Ishikawa (cell line): ENCODE results near the gene CSF2.
A peak's percentile ranks its signal among the peaks of the same experiment; 100 is the strongest.

ENCODE experiments used
- CEBPB ChIP-seq: IDR thresholded peaks from 2 replicates; pipeline ENCODE4 v1.6.1; 2012
- CREB1 ChIP-seq: IDR thresholded peaks from 2 replicates; pipeline ENCODE4 v1.6.1; 2012; ENCODE audit warnings: low read depth
- EGR1 ChIP-seq: IDR thresholded peaks from 2 replicates; pipeline ENCODE4 v1.6.1; 2012
- EP300 ChIP-seq: IDR thresholded peaks from 2 replicates; pipeline ENCODE4 v1.6.1; 2012; ENCODE audit warnings: borderline replicate concordance
- FOXM1 ChIP-seq: IDR thresholded peaks from 2 replicates; pipeline ENCODE4 v1.6.1; 2012; ENCODE audit warnings: low read depth, borderline replicate concordance
- NFIC ChIP-seq: IDR thresholded peaks from 2 replicates; pipeline ENCODE4 v1.6.1; 2012
- RAD21 ChIP-seq: IDR thresholded peaks from 2 replicates; pipeline ENCODE4 v1.6.1; 2012; ENCODE audit warnings: low read depth
- TAF1 ChIP-seq: IDR thresholded peaks from 2 replicates; pipeline ENCODE4 v1.6.1; 2012; ENCODE audit warnings: low read depth, mild to moderate bottlenecking
- TCF12 ChIP-seq: IDR thresholded peaks from 2 replicates; pipeline ENCODE4 v1.6.1; 2012; ENCODE audit warnings: low read depth
- TEAD4 ChIP-seq: IDR thresholded peaks from 2 replicates; pipeline ENCODE4 v1.6.1; 2012
- YY1 ChIP-seq: IDR thresholded peaks from 2 replicates; pipeline ENCODE4 v1.6.1; 2012; ENCODE audit warnings: low read depth
- ZBTB7A ChIP-seq: IDR thresholded peaks from 2 replicates; pipeline ENCODE4 v1.6.1; 2012; ENCODE audit warnings: low read depth
- TF ChIP-seq, protein P1 (sequence below): IDR thresholded peaks from 2 replicates; pipeline ENCODE4 v1.6.1; 2012
- TF ChIP-seq, protein P2 (sequence below): IDR thresholded peaks from 2 replicates; pipeline ENCODE4 v1.6.1; 2012
- TF ChIP-seq, protein P3 (sequence below): IDR thresholded peaks from 2 replicates; pipeline ENCODE4 v1.6.1; 2012; ENCODE audit warnings: low read depth, mild to moderate bottlenecking

Gene CSF2

DNA sequence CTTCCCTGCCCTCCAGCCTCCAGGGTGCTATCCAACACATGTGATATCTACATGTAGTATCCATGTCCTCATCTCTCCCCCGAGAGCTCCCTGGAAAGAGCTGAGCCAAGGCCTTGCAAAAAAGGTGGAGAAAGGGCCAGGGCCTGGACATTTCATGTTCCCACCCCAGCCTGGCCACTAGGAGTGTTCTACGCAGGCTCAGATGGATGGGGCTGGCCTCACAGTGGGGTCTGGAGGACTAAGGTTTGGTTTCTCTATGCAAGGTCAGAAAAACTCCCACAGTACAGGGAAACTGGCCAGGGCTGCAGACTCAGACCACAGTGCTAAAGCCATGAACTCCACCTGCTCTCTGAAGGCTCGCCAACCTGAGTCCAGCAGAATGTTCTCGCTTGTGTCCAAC is 1.5 kb upstream of the CSF2 start:
- TF ChIP-seq, protein P1, sequence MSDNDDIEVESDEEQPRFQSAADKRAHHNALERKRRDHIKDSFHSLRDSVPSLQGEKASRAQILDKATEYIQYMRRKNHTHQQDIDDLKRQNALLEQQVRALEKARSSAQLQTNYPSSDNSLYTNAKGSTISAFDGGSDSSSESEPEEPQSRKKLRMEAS: no peak
- no peak for TF ChIP-seq EP300
- no peak for TF ChIP-seq CREB1
- TF ChIP-seq CEBPB: no peak
- no peak for TF ChIP-seq EGR1
- TF ChIP-seq, protein P2, sequence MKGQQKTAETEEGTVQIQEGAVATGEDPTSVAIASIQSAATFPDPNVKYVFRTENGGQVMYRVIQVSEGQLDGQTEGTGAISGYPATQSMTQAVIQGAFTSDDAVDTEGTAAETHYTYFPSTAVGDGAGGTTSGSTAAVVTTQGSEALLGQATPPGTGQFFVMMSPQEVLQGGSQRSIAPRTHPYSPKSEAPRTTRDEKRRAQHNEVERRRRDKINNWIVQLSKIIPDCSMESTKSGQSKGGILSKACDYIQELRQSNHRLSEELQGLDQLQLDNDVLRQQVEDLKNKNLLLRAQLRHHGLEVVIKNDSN: no peak
- TF ChIP-seq TAF1: no peak
- TF ChIP-seq YY1: no peak
- no peak for TF ChIP-seq TCF12
- no peak for TF ChIP-seq NFIC
- TF ChIP-seq TEAD4: no peak
- TF ChIP-seq, protein P3, sequence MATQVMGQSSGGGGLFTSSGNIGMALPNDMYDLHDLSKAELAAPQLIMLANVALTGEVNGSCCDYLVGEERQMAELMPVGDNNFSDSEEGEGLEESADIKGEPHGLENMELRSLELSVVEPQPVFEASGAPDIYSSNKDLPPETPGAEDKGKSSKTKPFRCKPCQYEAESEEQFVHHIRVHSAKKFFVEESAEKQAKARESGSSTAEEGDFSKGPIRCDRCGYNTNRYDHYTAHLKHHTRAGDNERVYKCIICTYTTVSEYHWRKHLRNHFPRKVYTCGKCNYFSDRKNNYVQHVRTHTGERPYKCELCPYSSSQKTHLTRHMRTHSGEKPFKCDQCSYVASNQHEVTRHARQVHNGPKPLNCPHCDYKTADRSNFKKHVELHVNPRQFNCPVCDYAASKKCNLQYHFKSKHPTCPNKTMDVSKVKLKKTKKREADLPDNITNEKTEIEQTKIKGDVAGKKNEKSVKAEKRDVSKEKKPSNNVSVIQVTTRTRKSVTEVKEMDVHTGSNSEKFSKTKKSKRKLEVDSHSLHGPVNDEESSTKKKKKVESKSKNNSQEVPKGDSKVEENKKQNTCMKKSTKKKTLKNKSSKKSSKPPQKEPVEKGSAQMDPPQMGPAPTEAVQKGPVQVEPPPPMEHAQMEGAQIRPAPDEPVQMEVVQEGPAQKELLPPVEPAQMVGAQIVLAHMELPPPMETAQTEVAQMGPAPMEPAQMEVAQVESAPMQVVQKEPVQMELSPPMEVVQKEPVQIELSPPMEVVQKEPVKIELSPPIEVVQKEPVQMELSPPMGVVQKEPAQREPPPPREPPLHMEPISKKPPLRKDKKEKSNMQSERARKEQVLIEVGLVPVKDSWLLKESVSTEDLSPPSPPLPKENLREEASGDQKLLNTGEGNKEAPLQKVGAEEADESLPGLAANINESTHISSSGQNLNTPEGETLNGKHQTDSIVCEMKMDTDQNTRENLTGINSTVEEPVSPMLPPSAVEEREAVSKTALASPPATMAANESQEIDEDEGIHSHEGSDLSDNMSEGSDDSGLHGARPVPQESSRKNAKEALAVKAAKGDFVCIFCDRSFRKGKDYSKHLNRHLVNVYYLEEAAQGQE: no peak

DNA sequence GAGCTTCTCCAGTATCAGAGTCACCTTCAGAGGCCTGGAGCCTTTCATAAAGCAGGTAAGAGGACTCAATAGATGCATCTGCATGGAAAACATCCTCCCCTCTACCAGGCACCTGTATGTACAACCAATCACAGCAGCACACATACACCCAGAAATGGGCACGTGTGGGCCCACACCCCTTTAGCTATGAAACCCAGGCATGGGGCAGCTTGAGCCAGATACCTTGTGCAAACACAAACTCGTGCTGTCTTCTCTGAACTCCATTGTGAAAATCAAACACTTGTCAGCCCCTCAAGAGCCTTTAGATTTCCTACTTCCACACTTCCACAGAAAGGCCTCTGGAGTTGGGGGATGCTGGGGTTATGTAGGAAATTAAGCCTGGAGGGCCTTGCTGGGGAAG is 1.1 kb upstream of the CSF2 start:
- TF ChIP-seq TCF12: no peak
- TF ChIP-seq NFIC: no peak
- TF ChIP-seq, protein P2: no peak
- TF ChIP-seq CEBPB: no peak
- no peak for TF ChIP-seq RAD21
- no peak for TF ChIP-seq TEAD4
- TF ChIP-seq YY1: no peak
- TF ChIP-seq, protein P1: no peak
- no peak for TF ChIP-seq TAF1

DNA sequence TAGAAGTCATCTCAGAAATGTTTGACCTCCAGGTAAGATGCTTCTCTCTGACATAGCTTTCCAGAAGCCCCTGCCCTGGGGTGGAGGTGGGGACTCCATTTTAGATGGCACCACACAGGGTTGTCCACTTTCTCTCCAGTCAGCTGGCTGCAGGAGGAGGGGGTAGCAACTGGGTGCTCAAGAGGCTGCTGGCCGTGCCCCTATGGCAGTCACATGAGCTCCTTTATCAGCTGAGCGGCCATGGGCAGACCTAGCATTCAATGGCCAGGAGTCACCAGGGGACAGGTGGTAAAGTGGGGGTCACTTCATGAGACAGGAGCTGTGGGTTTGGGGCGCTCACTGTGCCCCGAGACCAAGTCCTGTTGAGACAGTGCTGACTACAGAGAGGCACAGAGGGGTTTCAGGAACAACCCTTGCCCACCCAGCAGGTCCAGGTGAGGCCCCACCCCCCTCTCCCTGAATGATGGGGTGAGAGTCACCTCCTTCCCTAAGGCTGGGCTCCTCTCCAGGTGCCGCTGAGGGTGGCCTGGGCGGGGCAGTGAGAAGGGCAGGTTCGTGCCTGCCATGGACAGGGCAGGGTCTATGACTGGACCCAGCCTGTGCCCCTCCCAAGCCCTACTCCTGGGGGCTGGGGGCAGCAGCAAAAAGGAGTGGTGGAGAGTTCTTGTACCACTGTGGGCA is 642 bp downstream of the CSF2 start:
- TF ChIP-seq EGR1: no peak
- no peak for TF ChIP-seq TCF12
- TF ChIP-seq TAF1: no peak
- no peak for TF ChIP-seq YY1
- no peak for TF ChIP-seq CEBPB
- TF ChIP-seq, protein P3: no peak
- no peak for TF ChIP-seq TEAD4
- no peak for TF ChIP-seq RAD21
- TF ChIP-seq CREB1: no peak
- TF ChIP-seq, protein P2: no peak
- no peak for TF ChIP-seq NFIC
- TF ChIP-seq FOXM1: no peak
- no peak for TF ChIP-seq EP300
- TF ChIP-seq ZBTB7A: no peak
- TF ChIP-seq, protein P1: no peak

DNA sequence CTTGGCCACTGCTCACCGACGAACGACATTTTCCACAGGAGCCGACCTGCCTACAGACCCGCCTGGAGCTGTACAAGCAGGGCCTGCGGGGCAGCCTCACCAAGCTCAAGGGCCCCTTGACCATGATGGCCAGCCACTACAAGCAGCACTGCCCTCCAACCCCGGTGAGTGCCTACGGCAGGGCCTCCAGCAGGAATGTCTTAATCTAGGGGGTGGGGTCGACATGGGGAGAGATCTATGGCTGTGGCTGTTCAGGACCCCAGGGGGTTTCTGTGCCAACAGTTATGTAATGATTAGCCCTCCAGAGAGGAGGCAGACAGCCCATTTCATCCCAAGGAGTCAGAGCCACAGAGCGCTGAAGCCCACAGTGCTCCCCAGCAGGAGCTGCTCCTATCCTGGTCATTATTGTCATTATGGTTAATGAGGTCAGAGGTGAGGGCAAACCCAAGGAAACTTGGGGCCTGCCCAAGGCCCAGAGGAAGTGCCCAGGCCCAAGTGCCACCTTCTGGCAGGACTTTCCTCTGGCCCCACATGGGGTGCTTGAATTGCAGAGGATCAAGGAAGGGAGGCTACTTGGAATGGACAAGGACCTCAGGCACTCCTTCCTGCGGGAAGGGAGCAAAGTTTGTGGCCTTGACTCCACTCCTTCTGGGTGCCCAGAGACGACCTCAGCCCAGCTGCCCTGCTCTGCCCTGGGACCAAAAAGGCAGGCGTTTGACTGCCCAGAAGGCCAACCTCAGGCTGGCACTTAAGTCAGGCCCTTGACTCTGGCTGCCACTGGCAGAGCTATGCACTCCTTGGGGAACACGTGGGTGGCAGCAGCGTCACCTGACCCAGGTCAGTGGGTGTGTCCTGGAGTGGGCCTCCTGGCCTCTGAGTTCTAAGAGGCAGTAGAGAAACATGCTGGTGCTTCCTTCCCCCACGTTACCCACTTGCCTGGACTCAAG is 1.5 kb downstream of the CSF2 start:
- peak; percentile 22; the same call in 1 of the 2 replicates for TF ChIP-seq EGR1
- TF ChIP-seq, protein P1: no peak
- TF ChIP-seq, protein P2: peak; percentile 88
- no peak for TF ChIP-seq YY1
- no peak for TF ChIP-seq TEAD4
- no peak for TF ChIP-seq RAD21
